GM04503 (cell line): ENCODE results near the gene SH3D19.

Experiments
- DNase-seq: peaks from one replicate; pipeline ENCODE4 v3.0.0-alpha.2; 2012; ENCODE audit warnings: low read depth

SH3D19 gene

DNA sequence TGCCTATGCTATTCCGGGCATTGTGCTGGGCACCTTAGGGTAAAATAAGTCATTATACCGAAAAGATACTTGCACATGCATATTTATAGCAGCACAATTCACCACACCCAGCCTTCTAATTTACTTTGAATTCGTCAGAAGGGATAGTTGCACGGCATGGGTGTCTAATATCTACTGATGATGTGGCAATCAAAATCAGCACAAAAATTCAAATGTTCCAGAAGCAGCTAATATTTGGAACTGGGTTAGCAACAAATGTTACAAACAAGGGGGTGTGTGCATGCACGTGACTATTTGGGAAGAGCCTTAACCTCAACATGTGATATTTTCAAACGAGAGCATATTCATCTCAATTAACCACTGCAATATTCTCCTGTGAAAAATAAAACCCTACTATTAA lies 128.2 kb downstream of the SH3D19 start:
- DNase-seq = peak; percentile 62

- DNase-seq = no peak
Observed at GRCh38 chr4:151195801-151196200, 129.6 kb downstream of the SH3D19 start.

GRCh38 chr4:151193414-151193813 lies 132.0 kb downstream of the SH3D19 start:
- DNase-seq = no peak

- DNase-seq = no peak
Observed at GRCh38 chr4:151192556-151193235, 132.7 kb downstream of the SH3D19 start.

- DNase-seq = no peak
Observed at GRCh38 chr4:151184523-151185458, 140.6 kb downstream of the SH3D19 start.

GRCh38 chr4:151182455-151182996 lies 142.9 kb downstream of the SH3D19 start:
- DNase-seq = no peak

DNA sequence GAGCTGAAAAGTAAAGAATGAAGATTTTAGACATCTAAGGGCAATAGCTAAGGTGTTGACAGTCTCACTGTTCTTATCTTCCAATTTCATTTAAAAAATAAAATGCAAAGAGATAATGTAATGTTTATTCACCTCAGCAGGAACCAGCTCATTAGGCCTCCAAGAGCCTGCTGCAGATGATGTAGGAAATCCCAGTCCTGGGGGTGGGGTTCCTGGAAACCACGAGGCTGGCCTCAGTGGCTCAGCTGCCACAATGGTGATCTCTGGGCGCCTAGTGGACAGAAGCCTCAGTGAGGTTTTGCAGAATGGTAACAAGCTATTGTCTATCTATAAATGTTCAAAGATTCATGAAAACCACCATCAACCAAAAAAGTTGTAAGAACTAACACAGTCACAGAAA lies 148.7 kb downstream of the SH3D19 start:
- DNase-seq = no peak

DNA sequence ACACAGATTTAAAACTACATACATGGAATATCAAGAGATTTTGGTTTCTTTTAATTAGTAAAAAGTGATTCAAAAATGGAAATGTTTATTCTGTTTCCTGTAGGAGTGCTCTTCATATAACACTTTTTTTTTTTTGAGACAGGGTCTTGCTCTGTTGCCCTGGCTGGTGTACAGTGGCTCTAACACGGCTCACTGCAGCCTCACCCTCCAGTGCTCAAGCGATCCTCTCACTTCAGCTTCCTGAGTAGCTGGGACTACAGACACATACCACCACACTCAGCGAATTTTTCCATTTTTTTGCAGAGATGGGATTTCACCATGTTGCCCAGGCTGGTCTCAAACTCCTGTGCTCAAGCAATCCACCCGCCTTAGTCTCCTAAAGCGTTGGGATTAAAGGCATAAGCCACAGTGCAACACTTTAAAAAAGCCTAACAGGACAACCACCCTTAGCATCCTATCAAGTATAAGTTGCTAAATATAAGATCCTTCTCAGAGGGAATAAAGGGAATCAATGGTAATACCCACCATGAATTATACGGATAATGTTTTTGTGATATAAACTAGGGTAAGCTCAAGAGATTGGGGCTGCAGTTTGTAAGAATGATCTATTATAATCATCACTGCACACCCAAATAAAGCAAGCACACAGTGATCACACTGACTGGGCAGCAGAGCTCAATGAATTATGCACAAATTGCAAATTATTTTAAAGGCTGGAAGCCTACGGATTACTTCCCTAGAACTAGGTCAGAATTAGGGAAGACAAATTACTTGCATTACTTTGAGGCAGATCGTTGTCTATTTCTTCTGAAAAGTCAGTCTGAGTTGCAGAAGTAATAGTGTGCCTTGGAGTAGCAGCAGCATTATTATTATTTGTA lies 149.4 kb downstream of the SH3D19 start:
- no peak for DNase-seq

DNA sequence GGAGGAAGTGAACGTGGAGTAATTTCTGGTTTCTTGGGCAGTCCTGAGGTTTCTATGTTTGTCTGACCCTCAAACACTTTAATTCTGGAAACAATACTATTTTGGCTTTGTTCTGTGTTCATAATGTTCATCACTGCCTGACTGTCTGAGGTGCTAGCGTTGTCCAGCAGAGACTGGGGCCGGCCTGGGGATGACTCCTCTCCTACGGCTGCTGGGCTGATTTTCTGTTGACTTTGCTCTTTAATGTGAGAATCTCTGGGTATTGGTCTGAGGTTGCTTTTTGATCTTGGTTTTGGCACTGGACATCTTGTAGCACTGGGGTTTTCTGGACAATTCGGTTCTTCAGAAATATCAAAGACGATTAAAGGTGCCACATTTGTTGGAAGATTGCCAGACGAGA lies 150.2 kb downstream of the SH3D19 start:
- no peak for DNase-seq

- DNase-seq = no peak
Observed at GRCh38 chr4:151174784-151175183, 150.6 kb downstream of the SH3D19 start.

- DNase-seq = no peak
Observed at GRCh38 chr4:151173871-151174270, 151.5 kb downstream of the SH3D19 start.

DNA sequence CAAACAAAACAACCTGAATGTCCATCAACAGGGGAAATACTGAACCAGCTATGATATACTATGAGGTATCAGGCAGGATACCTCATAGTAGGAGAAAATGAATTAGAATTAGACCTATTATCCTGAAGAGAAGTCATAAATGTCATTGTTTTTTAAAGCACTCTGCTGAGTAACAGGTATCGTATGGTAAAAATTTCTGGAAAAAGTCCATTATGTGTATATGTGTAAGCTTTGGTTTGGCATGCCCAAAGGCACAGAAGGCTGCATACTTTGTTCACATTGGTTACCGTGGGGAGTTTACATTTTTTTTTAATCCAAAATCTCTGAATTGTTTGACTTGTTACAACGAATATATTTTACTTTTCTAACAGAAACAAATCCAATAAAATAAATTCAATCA lies 155.5 kb downstream of the SH3D19 start:
- DNase-seq = no peak

GRCh38 chr4:151169223-151169622 lies 156.2 kb downstream of the SH3D19 start:
- DNase-seq = peak; percentile 94

DNA sequence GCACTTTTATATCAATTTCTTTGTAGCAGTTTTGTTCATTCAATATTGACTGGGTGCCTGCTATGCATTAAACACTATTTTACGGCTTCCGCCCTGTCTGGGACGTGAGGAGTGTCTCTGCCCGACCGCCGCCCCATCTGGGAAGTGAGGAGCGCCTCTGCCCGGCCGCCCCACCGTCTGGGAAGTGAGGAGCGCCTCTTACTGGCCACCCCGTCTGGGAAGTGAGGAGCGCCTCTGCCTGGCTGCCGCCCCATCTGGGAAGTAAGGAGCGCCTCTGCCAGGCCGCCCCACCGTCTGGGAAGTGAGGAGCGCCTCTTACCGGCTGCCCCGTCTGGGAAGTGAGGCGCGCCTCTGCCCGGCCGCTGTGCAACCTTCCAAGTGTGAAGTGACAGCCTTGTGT lies 157.8 kb downstream of the SH3D19 start:
- DNase-seq = no peak

DNA sequence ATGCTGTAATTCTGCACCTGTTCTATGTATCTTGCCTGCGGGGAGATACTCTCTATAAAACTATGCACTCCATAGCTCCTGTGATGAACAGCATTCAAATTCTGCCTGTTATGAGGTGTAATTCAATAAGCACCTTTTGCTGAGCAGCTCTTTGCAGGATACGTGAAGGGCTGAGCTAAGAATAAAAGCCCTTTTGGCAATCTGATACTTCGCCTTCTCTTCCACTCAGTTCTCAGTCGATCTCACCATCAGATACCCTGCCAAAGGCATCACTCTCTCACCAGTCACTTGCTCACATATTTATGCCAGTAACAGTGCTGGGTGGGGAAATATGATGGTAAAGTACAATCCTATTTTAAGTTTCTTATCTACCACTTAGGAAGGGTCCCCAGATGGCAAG lies 158.8 kb downstream of the SH3D19 start:
- DNase-seq = no peak

DNA sequence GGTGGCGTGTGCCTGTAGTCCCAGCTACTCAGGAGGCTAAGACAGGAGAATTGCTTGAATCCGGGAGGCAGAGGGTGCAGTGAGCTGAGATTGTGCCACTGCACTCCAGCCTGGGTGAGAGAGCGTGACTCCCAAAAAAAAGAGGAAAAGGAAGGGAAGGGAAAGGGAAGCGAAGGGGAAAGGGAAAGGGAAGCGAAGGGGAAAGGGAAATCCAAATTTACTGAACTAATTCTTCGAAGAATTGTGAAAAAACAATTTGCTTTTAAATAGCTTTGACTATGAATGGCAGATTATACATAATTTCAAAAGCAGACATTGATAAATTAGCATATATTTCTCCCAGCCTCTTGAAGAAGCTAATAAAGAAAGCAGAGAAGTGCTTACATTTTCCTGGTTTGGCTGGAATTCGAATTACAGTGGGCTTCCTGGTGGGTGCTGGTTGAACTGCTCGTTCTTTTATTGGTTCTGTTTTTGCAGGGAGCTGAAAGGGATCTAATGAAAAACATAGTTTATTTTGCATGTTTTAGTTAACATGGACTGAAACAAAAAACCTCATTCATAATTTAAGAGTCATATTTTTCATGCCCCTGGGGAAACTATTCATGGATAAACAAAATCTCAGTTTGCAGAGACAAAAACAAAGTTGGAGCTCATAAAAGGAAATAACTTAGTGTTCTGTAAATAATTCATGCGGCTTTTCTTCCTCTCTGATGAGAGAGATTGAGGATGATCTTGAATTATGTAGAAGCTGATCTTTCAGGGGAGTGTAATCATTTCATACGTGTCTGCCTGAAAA lies 160.0 kb downstream of the SH3D19 start:
- no peak for DNase-seq

DNA sequence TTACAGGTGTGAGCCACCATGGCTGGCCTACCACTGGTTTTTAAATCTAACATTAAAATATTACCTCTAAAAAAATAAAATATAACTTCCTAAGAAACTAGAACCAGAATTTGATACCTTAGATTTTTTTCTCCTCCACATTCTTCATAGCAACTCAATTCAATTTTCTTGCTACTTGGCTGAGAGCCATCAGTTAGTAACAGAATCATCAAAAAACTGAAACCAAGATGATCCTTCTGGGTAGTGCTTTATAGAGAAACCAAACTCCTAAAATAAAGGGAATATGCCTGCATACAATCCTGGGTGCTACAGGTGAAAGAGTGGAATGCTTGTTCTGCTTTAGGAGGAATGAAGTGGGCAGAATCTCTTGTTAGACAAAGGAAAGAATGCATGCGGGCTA lies 161.6 kb downstream of the SH3D19 start:
- no peak for DNase-seq

DNA sequence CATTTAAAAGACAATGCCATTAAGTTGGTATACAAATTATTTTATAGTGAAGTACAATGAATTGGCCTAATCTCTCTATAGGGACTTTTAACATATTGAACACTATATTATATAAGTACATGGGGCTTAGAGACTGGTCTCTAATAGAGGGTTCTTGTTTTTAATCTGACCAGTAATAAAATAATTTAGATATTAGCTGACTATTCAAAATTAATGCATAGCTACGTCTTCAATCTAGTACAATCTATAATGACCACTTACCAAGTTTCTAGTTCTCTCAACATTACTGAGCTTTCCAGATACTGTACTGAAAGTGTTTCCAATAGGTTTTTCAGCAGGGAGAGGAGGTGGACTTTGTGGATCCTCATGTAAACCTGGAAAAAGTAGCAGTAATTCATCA lies 166.4 kb downstream of the SH3D19 start:
- no peak for DNase-seq

GRCh38 chr4:151157543-151157942 lies 167.9 kb downstream of the SH3D19 start:
- DNase-seq = no peak

GRCh38 chr4:151153585-151153984 lies 171.8 kb downstream of the SH3D19 start:
- DNase-seq = no peak

- DNase-seq = no peak
Observed at GRCh38 chr4:151152028-151152427, 173.4 kb downstream of the SH3D19 start.
